RCC 7860 (cell line): ENCODE measurements around the gene EYA2.
"Not testable (repeated sequence)": the region's sequence is repeated elsewhere in the genome, so short reads cannot be mapped to it uniquely, and the experiment has no call there.

Experiments
- DNase-seq: peaks from one replicate; pipeline ENCODE4 v3.0.0-alpha.2; 2015; ENCODE audit warnings: low spot score
- FAIRE-seq: peaks from 2 replicates; lab custom pipeline; 2012; peaks lifted over from hg19 to GRCh38; lab: Jason Lieb, UNC

EYA2 gene

DNA sequence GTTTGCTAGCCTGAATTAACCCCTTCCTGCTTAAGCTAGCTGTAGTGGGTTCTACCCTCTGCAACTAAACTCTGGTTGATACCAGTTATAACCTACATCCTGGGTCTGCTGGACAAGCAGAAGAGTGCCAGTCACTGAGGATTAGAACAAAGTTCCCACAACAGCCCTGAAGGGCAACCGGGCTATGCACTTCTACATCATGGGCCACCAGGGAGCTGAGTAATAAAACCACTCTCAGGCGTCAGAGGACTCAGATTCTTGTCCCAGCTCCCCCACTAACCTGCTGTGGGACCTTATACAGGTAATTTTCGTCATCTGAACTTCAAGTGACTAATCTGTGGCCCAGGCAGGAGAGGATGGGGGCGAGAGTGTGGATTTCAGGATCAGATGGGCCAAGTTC lies 56.8 kb downstream of the EYA2 start:
- DNase-seq (no peak), FAIRE-seq (no peak)

DNA sequence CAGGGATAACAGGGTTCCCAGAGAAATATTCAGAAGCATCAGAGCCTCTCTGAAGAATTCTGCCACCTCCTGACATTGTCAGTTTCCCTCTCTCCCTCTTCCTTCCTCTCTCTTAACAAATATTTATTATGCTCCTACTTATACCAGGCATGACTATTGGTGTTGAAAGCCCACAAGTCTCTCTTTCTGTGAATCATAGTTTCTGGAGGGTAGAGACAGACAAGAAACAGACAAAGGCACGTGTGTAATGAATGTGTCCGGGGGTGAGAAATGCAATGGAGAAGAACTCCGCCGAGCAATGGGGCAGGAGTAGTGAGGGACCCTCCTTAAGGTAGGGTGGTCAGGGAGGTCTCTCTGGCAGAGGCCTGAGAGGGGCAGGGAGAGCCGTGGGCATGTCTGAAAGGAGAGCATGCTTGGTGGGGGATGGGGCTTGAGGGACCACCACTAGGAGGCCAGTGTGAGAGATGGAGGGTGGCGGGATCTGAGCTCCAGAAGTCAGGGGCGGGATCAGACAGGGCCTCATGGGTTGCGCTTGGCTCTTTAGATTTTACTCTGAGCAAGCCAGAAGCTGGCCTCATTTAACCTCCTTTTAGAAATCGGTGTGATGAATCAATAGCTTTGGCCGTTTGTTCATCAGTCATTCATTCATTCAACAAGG lies 57.3 kb downstream of the EYA2 start:
- FAIRE-seq = no peak
- DNase-seq = no peak

DNA sequence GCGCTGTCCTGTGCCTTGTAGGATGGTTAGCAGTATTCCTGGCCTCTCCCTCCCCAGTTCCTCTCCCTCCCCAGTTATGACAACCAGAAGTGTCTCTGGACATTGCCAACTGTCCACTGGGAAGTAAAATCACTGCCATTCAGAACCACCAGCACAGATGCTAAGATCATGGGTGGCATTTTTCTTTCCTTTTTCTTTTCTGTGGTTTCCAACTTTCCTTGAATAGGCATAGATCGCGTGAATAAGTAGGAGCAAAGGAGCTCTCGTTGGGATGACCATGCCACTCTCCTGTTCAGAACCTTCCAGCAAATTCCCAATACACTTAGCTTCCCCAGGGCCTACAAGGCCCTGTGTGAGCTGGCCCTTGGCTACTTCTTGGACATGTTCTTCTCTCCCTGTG lies 59.0 kb downstream of the EYA2 start:
- no peak for FAIRE-seq
- no peak for DNase-seq

DNA sequence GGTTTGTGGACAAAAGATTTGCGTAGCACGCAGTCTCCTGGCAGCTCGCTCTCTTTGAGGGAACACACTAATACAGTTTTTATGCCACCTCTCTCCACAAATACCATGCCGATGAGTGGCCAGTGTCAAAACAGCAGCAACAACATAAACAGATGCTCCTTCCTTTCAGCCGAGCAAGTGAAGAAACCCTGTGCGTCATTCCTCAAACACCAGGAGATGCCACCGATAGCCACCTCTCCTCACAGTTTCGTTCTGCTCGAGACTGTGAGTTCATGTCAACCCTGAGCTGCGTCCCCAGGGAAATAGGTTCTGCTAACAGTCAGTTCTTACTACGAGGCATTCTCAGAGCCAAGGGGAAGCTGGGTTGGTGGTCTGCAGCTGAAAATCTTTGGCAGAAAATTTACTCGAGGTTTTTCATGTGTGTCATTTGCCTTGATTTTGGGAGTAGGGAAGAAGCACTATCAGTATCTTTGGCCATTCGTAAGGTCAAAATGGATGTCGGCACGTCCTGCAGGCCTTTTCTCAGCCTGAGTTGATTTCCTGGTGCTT lies 59.9 kb downstream of the EYA2 start:
- DNase-seq = no peak
- FAIRE-seq = no peak

DNA sequence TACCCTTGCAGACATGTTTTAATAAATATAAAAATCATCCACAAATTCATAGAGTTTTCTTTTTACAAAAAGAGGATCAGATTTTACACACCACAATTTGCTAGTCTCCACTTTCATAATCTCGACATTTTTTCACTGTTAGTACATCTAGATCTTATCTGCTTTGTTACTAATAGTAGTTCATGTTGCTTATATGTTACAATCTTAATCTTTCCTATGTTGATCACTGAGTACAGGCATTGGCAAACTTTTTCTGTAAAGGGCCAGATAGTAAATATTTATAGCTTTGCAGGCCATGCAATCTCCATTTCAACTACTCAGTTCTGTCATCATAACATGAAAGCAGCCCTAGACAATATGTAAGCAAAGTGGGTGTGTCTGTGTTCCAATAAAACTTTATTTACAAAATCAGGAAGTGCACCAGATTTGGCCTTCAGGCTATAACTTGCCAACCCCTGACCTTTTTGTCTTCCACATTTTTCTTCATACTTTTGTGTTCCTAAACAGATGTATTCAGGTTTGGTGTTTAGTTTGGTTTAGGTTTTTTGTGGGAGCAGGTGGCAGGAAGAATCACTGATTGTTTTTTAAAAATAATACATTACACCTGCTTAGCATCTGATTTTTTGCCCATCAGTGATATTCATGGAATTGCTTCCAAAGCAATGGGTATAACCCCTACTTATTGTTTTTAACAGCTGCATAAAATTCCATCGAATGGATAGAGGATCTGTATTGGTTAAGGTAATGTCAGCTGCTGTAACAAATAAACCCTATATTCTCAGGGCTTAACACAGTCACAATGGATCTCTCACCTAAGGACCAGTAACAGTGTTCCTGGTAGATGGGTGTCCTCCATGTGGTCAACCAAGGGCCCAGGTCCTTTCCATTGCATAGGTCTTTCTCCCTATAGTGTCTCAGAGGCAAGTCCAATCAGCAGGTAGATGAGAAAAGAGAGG lies 61.2 kb downstream of the EYA2 start:
- no peak for DNase-seq

DNA sequence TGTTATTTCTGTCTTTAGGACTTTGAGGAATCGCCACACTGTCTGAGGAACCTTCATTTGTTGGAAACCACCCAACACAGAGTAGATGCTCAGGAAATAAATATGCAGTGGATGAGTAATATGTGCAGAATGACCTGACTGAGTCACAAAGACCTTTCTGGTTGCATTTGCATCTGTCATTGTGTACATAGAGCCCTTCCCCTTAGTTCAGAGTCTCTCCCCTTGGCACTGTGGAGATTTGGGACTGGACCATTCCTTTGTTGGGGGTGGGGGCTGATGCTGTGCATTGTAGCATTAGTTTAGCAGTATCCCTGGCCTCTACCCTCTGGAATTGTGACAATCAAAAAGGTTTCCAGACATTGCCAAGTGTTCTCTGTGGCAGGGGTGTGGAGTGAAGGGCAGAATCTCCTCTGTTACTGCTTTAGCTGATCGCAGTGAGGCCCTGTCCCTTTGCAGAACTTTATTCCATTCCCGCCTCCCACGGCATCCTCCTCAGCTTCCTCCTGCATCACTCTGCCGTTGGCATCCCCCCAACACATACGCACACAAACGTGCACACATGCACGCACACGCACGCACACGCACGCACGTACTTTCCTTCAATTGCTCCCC lies 64.5 kb downstream of the EYA2 start:
- FAIRE-seq = peak; percentile 71
- DNase-seq = peak; percentile 75

More for the DNA sequence above, 61.2 kb downstream of the EYA2 start:
- FAIRE-seq = no peak

DNA sequence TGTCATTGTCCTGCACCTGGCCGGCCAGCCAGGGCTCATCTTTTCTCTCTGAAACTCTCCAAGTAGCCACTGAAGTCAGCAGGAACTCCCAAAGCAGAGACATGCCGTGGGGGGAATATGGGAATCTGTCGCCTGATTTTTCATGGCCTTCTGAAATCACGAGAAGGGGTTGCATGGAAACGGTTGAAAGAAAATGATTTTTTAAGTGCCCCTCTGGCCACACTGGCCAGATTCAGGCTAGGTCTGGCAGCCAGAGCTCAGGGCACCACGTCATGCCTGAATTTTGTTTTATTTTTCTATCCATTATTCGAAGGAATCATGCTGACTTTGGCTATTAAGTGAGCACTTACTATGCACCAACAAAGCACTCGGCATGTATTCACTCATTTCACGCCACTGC lies 65.2 kb downstream of the EYA2 start:
- FAIRE-seq (no peak), DNase-seq (no peak)

DNA sequence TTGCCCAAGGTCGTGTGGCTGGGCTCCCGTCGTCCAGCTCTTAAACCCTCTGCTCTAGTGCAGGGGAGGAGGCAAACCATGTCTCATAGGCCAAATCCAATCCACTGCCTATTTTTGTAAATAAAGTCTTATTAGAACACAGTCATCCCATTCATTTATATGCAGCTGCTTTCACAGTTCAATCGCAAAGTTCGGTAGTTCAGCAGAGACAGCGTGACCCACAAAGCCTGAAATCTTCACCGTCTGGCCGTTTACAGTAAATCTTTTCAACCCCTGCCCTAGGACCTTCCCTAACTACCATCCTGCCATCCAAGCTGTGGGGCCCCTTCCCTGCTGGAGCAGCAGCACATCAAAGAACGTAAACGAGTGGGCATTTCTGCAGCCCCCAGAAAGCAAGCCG lies 65.9 kb downstream of the EYA2 start:
- DNase-seq = no peak
- no peak for FAIRE-seq

DNA sequence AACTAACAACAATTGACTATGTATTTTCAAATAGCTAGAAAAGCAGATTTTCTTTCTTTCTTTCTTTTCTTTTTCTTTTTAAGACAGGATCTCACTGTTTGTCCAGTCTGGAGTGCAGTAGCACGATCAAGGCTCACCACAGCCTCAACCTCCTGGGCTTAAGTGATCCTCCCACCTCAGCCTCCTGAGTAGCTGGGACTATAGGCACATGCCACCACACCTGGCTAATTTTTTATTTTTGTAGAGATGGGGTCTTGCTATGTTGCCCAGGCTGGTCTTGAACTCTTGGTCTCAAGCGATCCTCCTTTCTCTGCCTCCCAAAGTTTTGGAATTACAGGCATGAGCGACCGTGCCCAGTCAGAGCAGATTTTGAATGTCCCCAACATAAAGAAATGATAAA lies 67.3 kb downstream of the EYA2 start:
- FAIRE-seq, DNase-seq: not testable (repeated sequence)

DNA sequence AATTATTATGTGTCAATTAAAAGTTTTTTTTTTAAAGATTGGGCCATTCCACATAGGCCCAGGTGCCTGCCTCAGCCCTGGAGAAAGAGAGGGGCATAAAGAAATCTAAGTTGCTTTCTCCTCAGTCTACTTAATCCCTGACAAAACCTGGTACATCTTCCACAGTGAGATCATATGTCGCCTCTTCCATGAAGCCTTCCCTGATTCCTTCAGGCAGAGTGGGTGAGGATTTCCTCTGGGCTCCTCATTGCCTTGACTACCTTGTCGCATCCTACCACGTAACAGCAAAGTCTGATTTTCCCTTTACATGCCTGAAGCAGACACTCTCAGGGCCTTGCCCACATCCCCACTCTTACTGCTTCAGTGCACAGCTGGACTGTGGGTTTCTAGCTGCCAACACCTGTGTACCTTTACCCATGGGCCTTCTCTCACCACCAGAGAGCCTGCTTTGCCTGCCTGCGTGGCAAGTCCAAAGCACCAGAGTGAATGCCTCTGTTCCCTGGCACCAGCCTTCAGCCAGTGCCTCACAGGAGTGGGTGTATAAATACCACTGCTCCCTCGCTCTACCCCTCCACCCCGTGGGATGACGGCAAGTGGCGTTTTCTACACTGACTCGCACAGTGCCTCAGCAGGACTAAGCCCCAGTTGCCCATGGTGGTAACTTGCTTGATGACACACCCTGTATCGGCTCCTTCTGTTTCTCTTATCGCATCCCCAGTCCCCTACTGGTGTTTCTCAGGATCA lies 68.0 kb downstream of the EYA2 start:
- FAIRE-seq = no peak
- DNase-seq = no peak

DNA sequence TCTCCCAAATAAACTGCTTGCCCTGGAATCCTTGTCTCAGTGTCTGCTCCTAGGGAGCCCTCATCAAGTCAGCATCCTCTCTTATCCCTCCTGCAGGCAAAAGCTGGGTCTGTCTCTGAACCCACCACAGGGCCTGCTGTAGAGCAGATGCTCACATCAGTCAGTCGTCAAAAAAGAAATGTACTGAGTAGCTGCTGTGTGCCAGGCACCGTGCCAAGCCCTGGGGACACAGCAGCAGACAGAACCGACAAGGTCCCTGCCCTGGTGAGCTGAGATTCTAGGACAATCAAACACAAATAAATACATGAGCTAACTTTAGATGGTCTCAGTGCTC lies 68.5 kb downstream of the EYA2 start:
- FAIRE-seq = no peak
- no peak for DNase-seq

DNA sequence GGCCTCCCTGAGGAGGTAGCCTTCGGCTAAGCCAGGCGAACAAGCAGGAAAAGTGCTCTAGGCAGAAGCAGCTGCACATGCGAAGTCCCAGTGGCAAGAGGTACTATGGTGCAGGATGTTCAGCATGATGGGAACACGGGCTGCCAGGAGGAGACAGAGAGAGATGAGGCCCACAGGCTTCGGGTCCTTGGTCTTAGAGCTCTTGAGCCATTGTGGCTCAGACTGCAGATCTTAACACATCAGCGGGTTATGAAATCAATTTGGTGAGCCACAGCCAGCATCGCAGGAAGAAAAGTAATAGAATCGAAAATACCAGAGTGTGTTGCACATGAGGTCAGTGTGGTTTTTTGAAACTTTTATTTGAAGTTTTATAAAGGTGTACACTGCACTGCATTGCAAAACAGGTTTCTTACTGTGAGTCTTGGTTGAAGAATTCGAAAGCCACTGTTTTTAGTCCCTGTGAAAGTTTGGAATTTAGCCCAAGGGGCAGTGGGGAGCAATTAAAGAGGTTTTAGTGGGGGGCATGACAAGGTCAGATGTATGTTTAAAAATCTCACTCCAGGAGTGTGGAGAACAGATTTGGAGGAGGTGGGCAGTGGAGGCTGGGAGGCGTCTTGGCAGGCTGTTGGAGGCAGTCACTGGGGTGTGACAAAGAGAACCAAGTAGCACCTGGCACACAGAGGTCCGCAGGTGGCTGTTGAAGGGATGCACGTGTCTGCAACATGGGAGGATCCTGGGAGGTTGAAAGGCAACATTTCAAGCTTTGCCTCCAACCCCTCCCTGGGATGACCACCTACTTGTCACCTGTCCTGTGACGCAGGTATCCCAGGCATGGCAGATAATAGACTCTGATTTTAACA lies 69.3 kb downstream of the EYA2 start:
- FAIRE-seq = no peak
- no peak for DNase-seq

DNA sequence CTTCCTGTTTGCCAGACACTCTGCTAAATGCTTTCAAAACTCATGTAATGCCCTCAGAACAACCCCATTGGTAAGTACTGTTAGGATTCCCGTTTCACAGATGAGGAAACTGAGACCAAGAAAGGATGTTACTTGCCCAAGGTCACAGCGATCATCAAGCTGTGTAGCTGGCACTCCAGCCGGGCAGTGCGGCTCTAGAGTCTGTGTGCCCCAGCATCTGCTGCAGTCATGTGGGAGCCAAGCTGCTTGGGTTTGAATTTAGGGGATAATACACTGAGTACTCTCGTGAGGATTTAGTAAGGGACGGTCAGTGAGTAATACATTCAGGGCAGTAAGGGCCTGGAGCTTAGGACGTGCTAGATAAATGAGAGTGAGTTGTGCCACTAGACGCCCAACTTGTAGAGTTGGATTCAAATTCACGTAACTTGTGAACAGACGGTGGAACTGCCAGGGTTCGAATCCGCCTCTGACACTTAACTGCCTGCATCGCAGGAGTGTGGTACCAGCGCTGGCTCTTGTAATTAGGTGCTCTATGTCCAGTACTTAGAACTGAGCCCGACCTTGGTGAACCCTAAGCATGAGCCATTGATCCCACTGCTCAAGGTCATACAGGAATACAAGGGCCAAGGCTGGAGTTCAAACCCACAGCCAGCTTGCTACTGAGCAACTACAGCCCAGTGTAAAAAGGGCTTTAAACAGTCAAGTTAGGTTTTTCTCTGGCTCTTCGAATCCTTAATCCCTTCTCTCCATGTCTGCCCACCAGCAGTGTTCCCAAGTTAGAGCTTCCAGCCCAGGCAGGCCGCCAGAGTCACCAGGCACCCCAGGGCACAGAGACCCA lies 70.2 kb downstream of the EYA2 start:
- FAIRE-seq = no peak

DNA sequence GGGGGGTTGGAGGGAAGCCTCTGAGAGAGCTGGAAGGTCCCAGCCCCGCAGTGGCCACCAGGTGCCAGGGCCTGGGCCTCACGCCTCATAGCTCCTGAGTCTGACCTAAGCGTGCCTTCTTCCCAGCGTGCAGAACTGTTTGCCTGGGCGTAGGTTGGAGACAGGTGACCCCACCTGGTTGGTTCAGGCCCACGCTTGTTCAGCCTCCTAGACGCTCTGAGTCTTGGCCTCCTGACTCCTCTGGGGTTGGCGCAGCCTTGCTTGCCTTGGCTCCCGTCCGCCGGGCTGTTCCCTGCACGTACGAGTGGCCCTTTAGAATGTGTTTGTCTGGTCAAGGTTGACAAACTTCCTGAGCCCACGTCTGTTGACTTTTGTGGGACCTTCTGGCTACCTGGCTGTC lies 70.8 kb downstream of the EYA2 start:
- FAIRE-seq (no peak), DNase-seq (no peak)

More for the DNA sequence above, 70.2 kb downstream of the EYA2 start:
- DNase-seq = no peak

DNA sequence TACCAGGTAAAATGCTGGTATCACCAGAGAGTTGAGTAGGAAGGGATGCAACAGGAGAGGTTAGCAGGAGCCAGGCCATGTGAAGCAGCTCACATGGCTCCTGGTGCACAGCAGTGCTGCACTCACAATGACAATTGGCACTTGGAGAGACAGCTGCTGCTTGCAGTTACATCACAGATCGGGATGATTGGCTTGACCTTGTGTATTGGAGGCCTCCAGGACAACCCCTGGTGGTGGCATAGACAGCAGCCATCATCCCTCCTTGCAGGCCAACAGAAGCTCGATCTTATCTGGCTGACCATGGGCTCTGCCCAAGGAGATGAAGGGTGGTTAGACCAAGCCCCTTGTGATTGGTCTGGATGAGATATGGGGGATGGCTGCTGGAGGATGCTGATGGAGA lies 73.0 kb downstream of the EYA2 start:
- DNase-seq (no peak), FAIRE-seq (no peak)

DNA sequence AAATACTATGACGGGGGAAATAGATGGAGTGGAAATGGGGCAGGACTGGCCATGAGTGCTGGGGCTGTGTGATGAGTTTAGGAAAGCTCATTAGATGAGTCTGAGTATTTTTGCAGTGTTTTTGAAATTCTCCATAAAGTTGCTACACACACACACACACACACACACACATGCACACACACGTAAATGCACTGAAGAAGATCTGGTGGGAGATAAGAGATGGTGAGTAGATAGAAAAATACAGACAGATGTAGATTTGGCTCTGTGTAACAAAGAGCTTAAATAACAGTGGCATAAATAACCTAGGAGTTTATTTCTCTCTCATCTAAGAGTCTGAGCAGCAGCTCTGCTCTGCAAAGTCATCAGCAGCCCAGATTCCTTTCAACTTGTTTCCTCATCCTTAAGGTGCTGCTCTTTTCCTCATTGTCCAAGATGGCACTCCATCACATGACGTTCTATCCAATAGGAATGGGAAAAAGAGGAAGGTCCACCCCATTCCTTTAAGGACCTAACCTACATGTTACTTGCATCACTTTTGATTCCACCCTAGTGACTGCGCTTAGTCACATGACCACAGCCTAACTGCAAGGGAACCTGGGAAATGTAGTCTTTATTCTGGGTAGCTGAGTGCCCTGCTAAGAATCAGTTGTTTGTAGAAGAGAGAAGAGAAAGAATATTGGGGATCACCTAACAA lies 76.4 kb downstream of the EYA2 start:
- peak; percentile 42 for DNase-seq
- no peak for FAIRE-seq

DNA sequence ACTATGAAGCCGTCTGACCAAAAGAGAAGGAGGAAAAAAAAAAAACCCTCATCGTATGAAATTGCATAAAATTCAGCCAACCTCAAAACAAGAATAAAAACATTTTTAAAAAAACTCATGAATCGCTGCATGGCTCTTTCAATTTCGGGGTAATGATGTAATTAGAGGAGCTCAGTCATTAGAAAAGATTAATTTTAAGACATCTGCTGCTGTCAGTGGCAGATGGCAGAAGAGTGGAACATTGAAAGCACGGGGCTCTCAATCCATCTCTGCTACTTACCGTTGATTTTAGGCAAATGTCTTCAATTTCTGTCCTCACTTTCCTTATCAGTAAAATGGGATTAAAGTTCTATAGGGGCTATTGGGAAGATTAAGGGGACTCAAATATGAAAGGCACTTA lies 79.1 kb downstream of the EYA2 start:
- no peak for FAIRE-seq
- no peak for DNase-seq

DNA sequence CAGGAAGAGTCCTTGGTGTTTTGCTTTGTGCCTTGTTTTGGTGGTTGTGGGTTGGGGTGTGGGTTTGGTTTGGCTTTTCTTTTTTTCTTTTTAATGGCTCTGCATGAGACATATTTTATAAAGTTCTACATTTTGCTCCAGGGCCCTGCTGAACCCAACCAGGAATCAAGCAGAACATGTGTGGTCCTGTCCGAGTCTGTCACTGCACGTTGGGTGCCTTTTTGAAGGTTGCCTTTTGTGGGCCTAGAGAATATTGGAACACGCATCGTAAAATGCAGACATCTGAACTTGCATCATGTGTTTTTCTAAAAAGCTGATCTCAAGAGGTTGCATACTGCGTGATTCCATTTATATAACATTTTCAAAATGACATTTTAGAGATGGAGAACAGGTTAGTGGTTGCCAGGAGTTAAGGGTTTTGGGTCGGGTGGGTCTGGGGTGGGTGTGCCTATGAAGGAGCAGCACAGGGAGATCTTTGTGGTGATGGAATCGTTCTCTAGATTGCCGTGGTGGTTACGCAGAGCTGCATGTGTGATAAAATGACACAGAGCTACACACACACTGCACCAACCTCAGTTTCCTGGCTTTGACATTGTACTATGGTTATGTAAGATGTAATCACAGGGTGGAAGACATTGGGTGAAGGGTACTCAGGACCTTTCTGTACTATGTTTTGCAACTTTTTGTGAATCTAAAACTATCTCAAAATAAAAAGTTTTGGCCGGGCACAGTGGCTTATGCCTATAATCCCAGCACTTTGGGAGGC lies 80.2 kb downstream of the EYA2 start:
- FAIRE-seq = no peak
- DNase-seq = no peak
